ENCODE measurements around the gene HNRNPUL2.
"Not testable (repeated sequence)": the region's sequence is repeated elsewhere in the genome, so short reads cannot be mapped to it uniquely, and the experiment has no call there.

Gene HNRNPUL2

GRCh38 chr11:62703921-62704320 lies 23.3 kb downstream of the HNRNPUL2 start:
- H3K36me3 ChIP-seq (ENCODE audit: control insufficient read depth, insufficient read depth, low read length); H3K27ac ChIP-seq (ENCODE audit: insufficient read depth, low read depth, low read length, poor library complexity, severe bottlenecking); H3K27me3 ChIP-seq (ENCODE audit: control insufficient read depth, insufficient read depth, low read length, poor library complexity, severe bottlenecking); H3K4me3 ChIP-seq (ENCODE audit: insufficient read depth, low read depth, low read length); H3K9me3 ChIP-seq (ENCODE audit: control insufficient read depth, low read length): not testable (repeated sequence)
- 93 to 94% methylated on average over 4 of the region's 4 CpGs for WGBS, 2 experiments
- peaks cover 24% of the 10 kb centered on the region for H3K4me1 ChIP-seq (ENCODE audit: control insufficient read depth, insufficient read depth, low read length)

GRCh38 chr11:62702246-62702645 lies 25.0 kb downstream of the HNRNPUL2 start:
- peaks cover 4% of the 10 kb centered on the region for H3K36me3 ChIP-seq (ENCODE audit: control insufficient read depth, insufficient read depth, low read length)
- H3K9me3 ChIP-seq (ENCODE audit: control insufficient read depth, low read length): no peaks in the 10 kb centered on the region
- H3K4me3 ChIP-seq (ENCODE audit: insufficient read depth, low read depth, low read length): no peak overlapping the region
- 92 to 96% methylated on average over 11 of the region's 11 CpGs for WGBS, 2 experiments
- H3K4me1 ChIP-seq (ENCODE audit: control insufficient read depth, insufficient read depth, low read length): peaks cover 12% of the 10 kb centered on the region
- no peaks in the 10 kb centered on the region for H3K27me3 ChIP-seq (ENCODE audit: control insufficient read depth, insufficient read depth, low read length, poor library complexity, severe bottlenecking)
- no peak overlapping the region for H3K27ac ChIP-seq (ENCODE audit: insufficient read depth, low read depth, low read length, poor library complexity, severe bottlenecking)

GRCh38 chr11:62694455-62695167 lies 32.6 kb downstream of the HNRNPUL2 start:
- Histone ChIP-seq H3K9me3 (ENCODE audit: control insufficient read depth, low read length) (no peaks in the 10 kb centered on the region), H3K4me3 (ENCODE audit: insufficient read depth, low read depth, low read length) (no peak overlapping the region), H3K27ac (ENCODE audit: insufficient read depth, low read depth, low read length, poor library complexity, severe bottlenecking) (no peak overlapping the region), H3K4me1 (ENCODE audit: control insufficient read depth, insufficient read depth, low read length) (no peaks in the 10 kb centered on the region), H3K27me3 (ENCODE audit: control insufficient read depth, insufficient read depth, low read length, poor library complexity, severe bottlenecking) (no peaks in the 10 kb centered on the region), H3K36me3 (ENCODE audit: control insufficient read depth, insufficient read depth, low read length) (peaks cover 20% of the 10 kb centered on the region)
- whole genome bisulfite sequencing, 2 experiments: 74 to 81% methylated on average over 14 of the region's 14 CpGs

- not testable (repeated sequence) for H3K27me3 ChIP-seq (ENCODE audit: control insufficient read depth, insufficient read depth, low read length, poor library complexity, severe bottlenecking); H3K9me3 ChIP-seq (ENCODE audit: control insufficient read depth, low read length); H3K27ac ChIP-seq (ENCODE audit: insufficient read depth, low read depth, low read length, poor library complexity, severe bottlenecking); H3K4me3 ChIP-seq (ENCODE audit: insufficient read depth, low read depth, low read length); H3K4me1 ChIP-seq (ENCODE audit: control insufficient read depth, insufficient read depth, low read length)
- 61 to 74% methylated on average over 4 of the region's 4 CpGs for WGBS, 2 experiments
- peaks cover 20% of the 10 kb centered on the region for H3K36me3 ChIP-seq (ENCODE audit: control insufficient read depth, insufficient read depth, low read length)
These were observed 33.6 kb downstream of the HNRNPUL2 start for GRCh38 chr11:62693624-62694023.

- Histone ChIP-seq H3K9me3 (ENCODE audit: control insufficient read depth, low read length) (no peaks in the 10 kb centered on the region), H3K36me3 (ENCODE audit: control insufficient read depth, insufficient read depth, low read length) (peaks cover 20% of the 10 kb centered on the region), H3K27ac (ENCODE audit: insufficient read depth, low read depth, low read length, poor library complexity, severe bottlenecking) (no peak within 1 kb of the TSS), H3K4me1 (ENCODE audit: control insufficient read depth, insufficient read depth, low read length) (no peaks in the 10 kb centered on the region), H3K27me3 (ENCODE audit: control insufficient read depth, insufficient read depth, low read length, poor library complexity, severe bottlenecking) (no peaks in the 10 kb centered on the region), H3K4me3 (ENCODE audit: insufficient read depth, low read depth, low read length) (no peak within 1 kb of the TSS)
- WGBS, 2 experiments: 87 to 90% methylated on average over 11 of the region's 11 CpGs
These were observed 37.7 kb downstream of the HNRNPUL2 start, which contains the start of gene LRRN4CL for GRCh38 chr11:62689421-62690183. Gene LRRN4CL (minus strand): TSS chr11:62689530. CDS start chr11:62688508, 1,022 bp downstream.

GRCh38 chr11:62688491-62688890 lies 38.8 kb downstream of the HNRNPUL2 start:
- H3K27ac ChIP-seq (ENCODE audit: insufficient read depth, low read depth, low read length, poor library complexity, severe bottlenecking): no peak overlapping the region
- 87 to 94% methylated on average over 1 of the region's 1 CpG for WGBS, 2 experiments
- no peak overlapping the region for H3K4me3 ChIP-seq (ENCODE audit: insufficient read depth, low read depth, low read length)

GRCh38 chr11:62687508-62688396 lies 39.5 kb downstream of the HNRNPUL2 start:
- Histone ChIP-seq H3K27ac (ENCODE audit: insufficient read depth, low read depth, low read length, poor library complexity, severe bottlenecking) (no peak overlapping the region), H3K27me3 (ENCODE audit: control insufficient read depth, insufficient read depth, low read length, poor library complexity, severe bottlenecking) (no peaks in the 10 kb centered on the region), H3K36me3 (ENCODE audit: control insufficient read depth, insufficient read depth, low read length) (peaks cover 17% of the 10 kb centered on the region), H3K9me3 (ENCODE audit: control insufficient read depth, low read length) (no peaks in the 10 kb centered on the region), H3K4me1 (ENCODE audit: control insufficient read depth, insufficient read depth, low read length) (no peaks in the 10 kb centered on the region), H3K4me3 (ENCODE audit: insufficient read depth, low read depth, low read length) (no peak overlapping the region)
- 93 to 94% methylated on average over 74 of the region's 74 CpGs for WGBS, 2 experiments

More at GRCh38 chr11:62688491-62688890, 38.8 kb downstream of the HNRNPUL2 start:
- H3K36me3 ChIP-seq (ENCODE audit: control insufficient read depth, insufficient read depth, low read length): peaks cover 20% of the 10 kb centered on the region
- H3K4me1 ChIP-seq (ENCODE audit: control insufficient read depth, insufficient read depth, low read length): no peaks in the 10 kb centered on the region
- no peaks in the 10 kb centered on the region for H3K9me3 ChIP-seq (ENCODE audit: control insufficient read depth, low read length)
- H3K27me3 ChIP-seq (ENCODE audit: control insufficient read depth, insufficient read depth, low read length, poor library complexity, severe bottlenecking): no peaks in the 10 kb centered on the region

GRCh38 chr11:62682518-62682917 lies 44.7 kb downstream of the HNRNPUL2 start:
- Histone ChIP-seq H3K4me3 (ENCODE audit: insufficient read depth, low read depth, low read length) (no peak overlapping the region), H3K4me1 (ENCODE audit: control insufficient read depth, insufficient read depth, low read length) (peaks cover 8% of the 10 kb centered on the region), H3K36me3 (ENCODE audit: control insufficient read depth, insufficient read depth, low read length) (peaks cover 6% of the 10 kb centered on the region), H3K27me3 (ENCODE audit: control insufficient read depth, insufficient read depth, low read length, poor library complexity, severe bottlenecking) (no peaks in the 10 kb centered on the region), H3K9me3 (ENCODE audit: control insufficient read depth, low read length) (no peaks in the 10 kb centered on the region), H3K27ac (ENCODE audit: insufficient read depth, low read depth, low read length, poor library complexity, severe bottlenecking) (no peak overlapping the region)
- 90 to 92% methylated on average over 6 of the region's 7 CpGs for WGBS, 2 experiments

- no peak overlapping the region for H3K4me3 ChIP-seq (ENCODE audit: insufficient read depth, low read depth, low read length)
- no peaks in the 10 kb centered on the region for H3K9me3 ChIP-seq (ENCODE audit: control insufficient read depth, low read length)
- peaks cover 11% of the 10 kb centered on the region for H3K4me1 ChIP-seq (ENCODE audit: control insufficient read depth, insufficient read depth, low read length)
- no peaks in the 10 kb centered on the region for H3K27me3 ChIP-seq (ENCODE audit: control insufficient read depth, insufficient read depth, low read length, poor library complexity, severe bottlenecking)
- H3K36me3 ChIP-seq (ENCODE audit: control insufficient read depth, insufficient read depth, low read length): peaks cover 9% of the 10 kb centered on the region
- 86 to 89% methylated on average over 3 to 4 of the region's 4 CpGs for WGBS, 2 experiments
- no peak overlapping the region for H3K27ac ChIP-seq (ENCODE audit: insufficient read depth, low read depth, low read length, poor library complexity, severe bottlenecking)
These were observed 46.4 kb downstream of the HNRNPUL2 start for GRCh38 chr11:62680825-62681240.
